ENCODE data around the gene CH25H. TPM values are rescaled to one million over a fixed set of nuclear protein-coding genes. Genes with fewer than 3 reads are reported as not detected.

CH25H gene
- total RNA-seq, 2 donors from 2014 or later: 2.7 to 5.6 TPM

DNA sequence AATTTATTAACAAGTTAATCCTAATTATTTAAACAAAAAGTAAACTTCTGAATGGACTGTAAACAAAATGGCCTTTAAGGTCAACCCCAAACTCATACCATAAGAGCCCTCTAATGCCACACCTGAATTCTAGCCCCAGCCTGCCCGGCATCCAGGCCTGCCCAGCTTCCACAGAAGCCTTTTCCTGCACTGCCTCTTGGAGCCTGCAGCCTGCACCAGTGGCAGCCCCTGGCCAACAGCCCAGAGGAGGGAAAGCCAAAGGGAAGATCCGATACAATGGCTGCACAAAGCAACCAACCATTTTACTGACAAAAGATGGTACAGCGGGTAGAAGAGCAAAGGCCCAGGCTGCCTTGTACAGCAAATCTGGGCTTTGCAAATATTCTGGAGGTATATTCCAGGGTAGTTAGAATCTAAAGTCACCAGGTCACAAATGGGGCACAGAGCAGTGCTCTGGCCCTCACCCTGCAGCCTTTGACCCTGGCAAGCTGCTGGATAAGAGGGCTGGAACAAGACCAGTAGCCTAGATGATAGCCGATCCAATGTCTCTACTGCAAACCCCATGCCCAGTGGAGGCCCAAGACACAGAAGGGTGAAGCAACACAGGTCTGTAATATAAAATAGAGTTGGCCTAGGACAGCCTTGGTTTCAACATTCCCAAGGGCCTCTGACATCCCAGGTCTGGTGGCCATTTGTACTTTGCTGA, 12.5 kb upstream of the CH25H start:
- TF ChIP-seq, protein P1, sequence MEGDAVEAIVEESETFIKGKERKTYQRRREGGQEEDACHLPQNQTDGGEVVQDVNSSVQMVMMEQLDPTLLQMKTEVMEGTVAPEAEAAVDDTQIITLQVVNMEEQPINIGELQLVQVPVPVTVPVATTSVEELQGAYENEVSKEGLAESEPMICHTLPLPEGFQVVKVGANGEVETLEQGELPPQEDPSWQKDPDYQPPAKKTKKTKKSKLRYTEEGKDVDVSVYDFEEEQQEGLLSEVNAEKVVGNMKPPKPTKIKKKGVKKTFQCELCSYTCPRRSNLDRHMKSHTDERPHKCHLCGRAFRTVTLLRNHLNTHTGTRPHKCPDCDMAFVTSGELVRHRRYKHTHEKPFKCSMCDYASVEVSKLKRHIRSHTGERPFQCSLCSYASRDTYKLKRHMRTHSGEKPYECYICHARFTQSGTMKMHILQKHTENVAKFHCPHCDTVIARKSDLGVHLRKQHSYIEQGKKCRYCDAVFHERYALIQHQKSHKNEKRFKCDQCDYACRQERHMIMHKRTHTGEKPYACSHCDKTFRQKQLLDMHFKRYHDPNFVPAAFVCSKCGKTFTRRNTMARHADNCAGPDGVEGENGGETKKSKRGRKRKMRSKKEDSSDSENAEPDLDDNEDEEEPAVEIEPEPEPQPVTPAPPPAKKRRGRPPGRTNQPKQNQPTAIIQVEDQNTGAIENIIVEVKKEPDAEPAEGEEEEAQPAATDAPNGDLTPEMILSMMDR (IDR thresholded peaks at IDR 0.05): no peak
- H3K9me3 ChIP-seq: no peaks in the 10 kb centered on the region
- H3K36me3 ChIP-seq: peaks cover 8% of the 10 kb centered on the region
- ATAC-seq (ENCODE audit: insufficient number of reproducible peaks, low FRiP score, low read depth) (no peak), DNase-seq (ENCODE audit: low spot score) (no peak)
- H3K4me3 ChIP-seq: no peak overlapping the region
- H3K4me1 ChIP-seq (ENCODE audit: control insufficient read depth in 1 of 2, low read depth in 2 of 2): peaks cover 5 to 6% of the 10 kb centered on the region in 2 donors
- H3K27ac ChIP-seq: no peak overlapping the region
- H3K27me3 ChIP-seq (replicated peaks; ENCODE audit: insufficient read depth): no peaks in the 10 kb centered on the region

- Histone ChIP-seq H3K27ac (peak overlapping the region in 1 of 2 donors; percentile 31), H3K4me1 (ENCODE audit: control insufficient read depth in 1 of 2, low read depth in 2 of 2) (peaks cover 5 to 6% of the 10 kb centered on the region in 2 donors), H3K4me3 (peak overlapping the region; percentile 38), H3K36me3 (peaks cover 8% of the 10 kb centered on the region), H3K9me3 (no peaks in the 10 kb centered on the region), H3K27me3 (replicated peaks; ENCODE audit: insufficient read depth) (no peaks in the 10 kb centered on the region)
- TF ChIP-seq, protein P1 (IDR thresholded peaks at IDR 0.05): peak; percentile 66
- DNase-seq (ENCODE audit: low spot score) (no peak), ATAC-seq (ENCODE audit: insufficient number of reproducible peaks, low FRiP score, low read depth) (no peak)
Measured at GRCh38 chr10:89217057-89217990, 10.2 kb upstream of the CH25H start.

GRCh38 chr10:89216056-89216455, 8.9 kb upstream of the CH25H start:
- Histone ChIP-seq H3K4me1 (ENCODE audit: control insufficient read depth in 1 of 2, low read depth in 2 of 2) (peaks cover 5 to 6% of the 10 kb centered on the region in 2 donors), H3K27ac (no peak overlapping the region), H3K4me3 (no peak overlapping the region), H3K36me3 (peaks cover 8% of the 10 kb centered on the region), H3K27me3 (replicated peaks; ENCODE audit: insufficient read depth) (no peaks in the 10 kb centered on the region), H3K9me3 (no peaks in the 10 kb centered on the region)
- DNase-seq (ENCODE audit: low spot score) (no peak), ATAC-seq (ENCODE audit: insufficient number of reproducible peaks, low FRiP score, low read depth) (no peak)
- TF ChIP-seq, protein P1 (IDR thresholded peaks at IDR 0.05): no peak

GRCh38 chr10:89215511-89215910, 8.4 kb upstream of the CH25H start:
- H3K9me3 ChIP-seq: no peaks in the 10 kb centered on the region
- H3K27me3 ChIP-seq (replicated peaks; ENCODE audit: insufficient read depth): no peaks in the 10 kb centered on the region
- H3K27ac ChIP-seq: no peak overlapping the region
- peaks cover 8% of the 10 kb centered on the region for H3K36me3 ChIP-seq
- no peak for ATAC-seq (ENCODE audit: insufficient number of reproducible peaks, low FRiP score, low read depth)
- no peak for DNase-seq (ENCODE audit: low spot score)
- TF ChIP-seq, protein P1 (IDR thresholded peaks at IDR 0.05): no peak
- no peak overlapping the region for H3K4me3 ChIP-seq
- H3K4me1 ChIP-seq (ENCODE audit: control insufficient read depth in 1 of 2, low read depth in 2 of 2): peaks cover 5 to 6% of the 10 kb centered on the region in 2 donors

DNA sequence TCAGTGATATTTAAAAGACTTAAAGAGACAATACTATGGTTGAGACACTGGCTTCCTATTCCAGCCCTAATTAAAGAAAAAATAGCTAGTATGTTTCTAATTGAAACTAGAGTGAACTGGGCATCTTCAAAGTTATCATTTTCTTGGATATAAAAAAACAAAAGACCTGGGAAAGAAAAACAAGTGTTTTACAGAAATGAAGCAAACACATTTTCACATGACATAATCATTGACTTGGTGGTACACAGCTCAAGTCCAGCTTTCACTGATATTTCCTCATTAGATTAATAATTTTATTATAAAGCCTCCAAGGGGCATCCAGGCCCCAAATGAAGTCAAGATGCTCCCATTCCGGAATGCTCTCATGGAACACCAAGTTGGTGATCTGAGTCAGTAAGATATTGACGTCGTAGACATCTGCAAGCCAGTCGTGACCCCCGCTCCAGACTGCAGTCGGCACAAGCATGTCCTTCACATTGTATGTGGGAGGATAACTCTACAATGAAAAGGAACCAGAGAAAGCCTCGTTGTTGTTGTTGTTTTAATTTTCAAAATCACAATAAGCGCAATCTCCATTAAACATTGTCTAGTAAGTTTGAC, 7.5 kb upstream of the CH25H start:
- H3K4me3 ChIP-seq: no peak overlapping the region
- H3K4me1 ChIP-seq (ENCODE audit: control insufficient read depth in 1 of 2, low read depth in 2 of 2): peaks cover 5 to 6% of the 10 kb centered on the region in 2 donors
- H3K36me3 ChIP-seq: peaks cover 2% of the 10 kb centered on the region
- no peaks in the 10 kb centered on the region for H3K27me3 ChIP-seq (replicated peaks; ENCODE audit: insufficient read depth)
- no peak overlapping the region for H3K27ac ChIP-seq
- DNase-seq (ENCODE audit: low spot score) (no peak), ATAC-seq (ENCODE audit: insufficient number of reproducible peaks, low FRiP score, low read depth) (no peak)
- H3K9me3 ChIP-seq: no peaks in the 10 kb centered on the region
- TF ChIP-seq, protein P1 (IDR thresholded peaks at IDR 0.05): no peak
